GM18909 (cell line): ENCODE results near the gene SLC26A1.

Source experiments
- ATAC-seq: cut with Tn5 transposase; IDR thresholded peaks from one replicate; pipeline ENCODE4 v1.9.1; 2021; ENCODE audit warnings: mild to moderate bottlenecking; ENCODE audit not compliant: unreplicated experiment, poor library complexity

SLC26A1 gene

DNA sequence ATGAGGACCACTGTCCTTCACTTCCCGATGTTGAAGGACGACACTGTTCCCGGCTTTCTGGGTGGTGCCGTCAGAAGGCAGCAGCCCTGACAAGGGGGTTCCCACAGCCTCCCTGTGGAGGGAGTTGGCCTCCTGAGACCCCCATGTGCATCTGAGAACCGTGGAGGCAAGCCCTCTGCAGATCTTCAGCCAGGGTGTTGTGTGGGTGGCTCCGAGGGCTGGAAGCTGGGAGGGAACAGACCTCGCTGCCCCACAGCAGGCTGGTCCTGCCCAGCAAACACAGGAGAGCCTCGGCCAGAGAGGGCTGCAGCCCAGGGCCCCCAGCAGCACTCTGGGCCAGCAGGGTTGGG is 36.0 kb downstream of the SLC26A1 start:
- ATAC-seq, result no peak

GRCh38 chr4:956531-957230 is 36.5 kb downstream of the SLC26A1 start:
- ATAC-seq, result no peak

DNA sequence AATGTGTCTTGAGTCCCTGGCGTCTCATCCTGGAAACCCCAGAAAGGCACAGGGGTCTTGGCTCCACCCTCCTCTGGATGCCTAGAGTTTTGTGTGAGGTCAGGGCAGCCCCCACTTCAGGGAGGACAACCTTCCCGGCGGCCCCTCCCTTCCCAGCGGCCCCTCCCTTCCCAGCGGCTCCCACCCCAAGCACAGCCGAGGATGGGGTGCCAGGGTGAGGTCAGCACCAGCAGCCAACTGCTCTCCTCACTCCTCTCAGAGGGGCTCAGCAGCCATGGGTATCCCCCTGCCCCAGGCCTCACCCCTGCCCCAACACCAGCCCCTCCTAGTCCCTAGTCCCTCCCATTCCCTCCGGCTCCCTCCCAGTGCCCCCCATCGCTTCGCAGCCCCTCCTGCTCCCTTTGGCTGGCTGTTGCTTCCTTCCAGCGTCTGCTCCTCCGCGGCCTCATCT is 37.2 kb downstream of the SLC26A1 start:
- ATAC-seq, result no peak

GRCh38 chr4:955161-955921 is 37.9 kb downstream of the SLC26A1 start:
- ATAC-seq, result no peak

DNA sequence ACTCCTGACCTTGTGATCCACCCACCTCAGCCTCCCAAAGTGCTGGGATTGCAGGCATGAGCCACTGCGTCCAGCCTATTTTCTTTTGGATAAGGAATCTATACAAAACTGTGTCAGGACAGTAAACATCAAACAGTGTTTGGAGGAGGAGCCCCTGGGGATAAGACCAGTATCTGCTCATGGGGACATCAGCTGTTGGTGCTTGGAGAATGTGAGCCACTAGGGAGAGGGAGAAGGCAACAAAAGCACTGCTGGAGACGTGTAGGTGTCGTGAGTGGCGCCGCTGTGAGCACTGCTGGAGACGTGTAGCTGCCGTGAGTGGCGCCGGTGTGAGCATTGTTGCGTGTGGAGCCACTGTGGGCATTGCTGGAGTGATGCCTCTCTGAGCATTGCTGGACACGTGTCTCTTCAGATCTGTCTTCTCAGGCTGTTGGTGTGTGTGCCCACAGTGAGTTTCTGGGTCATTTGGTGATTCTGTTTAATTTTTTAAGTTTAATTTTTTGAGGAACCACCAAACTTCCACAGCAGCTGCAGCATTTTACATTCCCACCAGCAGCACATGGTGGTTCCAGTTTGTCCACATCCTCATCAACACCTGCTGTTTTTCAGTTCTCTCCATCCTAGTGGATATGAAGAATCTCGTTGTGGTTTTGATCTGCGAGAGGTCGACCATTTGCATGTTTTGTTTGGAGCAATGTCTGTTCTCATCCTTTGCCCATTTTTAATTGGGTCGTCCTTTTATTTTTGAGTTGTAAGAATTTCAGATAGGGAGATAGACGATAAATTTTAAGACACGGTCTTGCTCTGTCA is 38.8 kb downstream of the SLC26A1 start:
- no peak for ATAC-seq

DNA sequence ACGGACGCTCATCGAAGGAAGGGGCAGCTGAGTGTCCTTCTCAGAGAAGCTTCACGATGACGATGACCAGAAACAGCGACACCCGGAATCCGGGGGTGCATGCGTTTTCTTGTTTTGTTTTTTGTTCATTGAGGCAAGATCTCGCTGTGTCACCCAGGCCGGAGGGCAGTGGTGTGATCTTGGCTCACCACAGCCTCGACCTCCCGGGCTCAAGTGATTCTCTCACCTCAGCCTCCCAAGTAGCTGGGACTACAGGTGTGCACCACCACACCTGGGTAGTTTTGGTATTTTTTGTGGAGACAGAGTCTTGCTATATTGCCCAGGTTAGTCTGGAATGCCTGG is 39.7 kb downstream of the SLC26A1 start:
- no peak for ATAC-seq

DNA sequence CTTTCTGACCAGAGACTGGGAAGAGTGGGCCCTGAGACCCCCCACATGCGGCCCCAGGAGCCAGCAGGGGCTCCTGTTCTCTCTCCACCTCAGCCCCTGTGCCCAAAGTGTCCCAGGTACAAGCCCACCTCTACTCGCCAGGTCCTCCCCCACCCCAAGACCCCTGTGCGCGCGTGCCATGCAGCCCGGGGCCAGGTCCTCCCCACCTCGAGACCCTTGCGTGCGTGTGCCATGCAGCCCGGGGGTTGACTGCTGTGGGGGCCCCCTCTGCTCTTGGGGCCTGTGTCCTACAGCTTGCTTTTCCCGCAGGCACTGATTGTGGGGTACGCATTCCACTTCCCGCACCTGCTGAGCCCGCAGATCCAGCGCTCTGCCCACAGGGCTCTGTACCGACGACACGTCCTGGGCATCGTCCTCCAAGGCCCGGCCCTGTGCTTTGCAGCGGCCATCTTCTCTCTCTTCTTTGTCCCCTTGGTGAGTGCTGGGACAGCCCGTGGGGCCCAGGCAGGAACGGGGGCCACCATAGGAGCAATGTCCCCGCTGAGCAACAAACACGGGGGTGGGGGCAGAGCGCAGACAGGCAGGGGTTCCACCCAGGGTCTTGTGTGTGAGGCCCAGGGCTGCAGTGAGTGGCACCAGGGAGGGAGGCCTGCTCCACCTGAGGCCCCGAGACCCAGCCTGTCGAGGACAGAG is 40.2 kb downstream of the SLC26A1 start:
- no peak for ATAC-seq

DNA sequence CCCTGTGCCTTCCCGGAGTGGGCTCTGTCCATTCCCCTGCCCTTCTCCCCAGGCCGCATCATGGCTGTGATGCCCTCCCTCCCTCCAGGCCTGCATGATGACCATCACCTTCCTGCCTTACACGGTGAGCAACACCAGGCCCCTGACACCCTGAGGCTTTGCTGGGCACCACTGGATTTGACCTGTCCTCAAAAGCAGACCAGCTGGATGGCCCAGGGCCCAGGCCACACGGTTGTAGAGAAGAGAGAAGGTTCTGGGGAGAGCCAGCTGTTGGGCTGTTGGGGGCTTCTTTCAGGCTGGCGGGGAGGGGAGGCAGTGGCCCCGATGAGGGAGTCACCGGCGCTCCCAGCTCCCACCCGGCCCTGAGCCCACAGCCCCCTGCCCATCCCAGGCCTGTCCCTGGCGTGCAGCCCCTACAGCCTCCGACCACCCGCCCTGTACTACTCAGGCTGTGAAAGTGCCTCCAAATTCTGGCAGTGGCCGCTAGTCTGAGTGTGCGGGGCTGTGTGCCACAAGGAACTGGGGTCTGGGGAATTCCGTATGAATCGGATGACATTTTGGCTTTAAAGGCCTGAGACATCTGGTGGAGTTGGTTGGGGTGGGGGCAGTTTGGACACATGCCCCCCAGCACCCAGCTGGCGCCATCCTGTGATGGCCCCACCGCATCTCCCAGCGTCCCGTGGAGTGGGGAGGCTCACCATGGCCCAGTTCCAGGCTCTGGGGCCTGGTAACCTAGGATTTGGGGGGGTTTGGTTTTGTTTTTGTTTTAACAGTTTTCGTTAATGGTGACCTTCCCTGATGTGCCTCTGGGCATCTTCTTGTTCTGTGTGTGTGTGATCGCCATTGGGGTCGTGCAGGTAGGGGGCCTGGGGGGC is 41.4 kb downstream of the SLC26A1 start:
- no peak for ATAC-seq

DNA sequence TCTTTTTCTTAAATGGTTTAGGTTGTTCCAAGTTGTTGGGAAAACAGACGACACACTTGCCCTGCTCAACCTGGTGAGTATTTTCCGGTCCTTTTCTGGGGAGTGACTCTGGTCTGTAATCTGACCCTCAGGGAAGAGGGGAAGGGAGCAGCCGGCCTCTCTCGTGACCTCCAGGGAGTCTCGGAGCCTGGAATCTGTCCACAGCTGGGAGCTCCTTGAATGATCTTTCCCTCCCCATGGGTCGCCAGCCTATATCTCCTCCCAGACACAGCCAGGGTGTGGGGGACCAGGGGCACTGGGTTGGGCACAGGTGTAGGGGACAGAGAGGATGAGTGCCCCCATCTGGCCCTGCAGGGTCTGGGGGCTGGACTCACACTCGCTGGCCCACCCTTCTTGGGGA is 42.0 kb downstream of the SLC26A1 start:
- no peak for ATAC-seq

DNA sequence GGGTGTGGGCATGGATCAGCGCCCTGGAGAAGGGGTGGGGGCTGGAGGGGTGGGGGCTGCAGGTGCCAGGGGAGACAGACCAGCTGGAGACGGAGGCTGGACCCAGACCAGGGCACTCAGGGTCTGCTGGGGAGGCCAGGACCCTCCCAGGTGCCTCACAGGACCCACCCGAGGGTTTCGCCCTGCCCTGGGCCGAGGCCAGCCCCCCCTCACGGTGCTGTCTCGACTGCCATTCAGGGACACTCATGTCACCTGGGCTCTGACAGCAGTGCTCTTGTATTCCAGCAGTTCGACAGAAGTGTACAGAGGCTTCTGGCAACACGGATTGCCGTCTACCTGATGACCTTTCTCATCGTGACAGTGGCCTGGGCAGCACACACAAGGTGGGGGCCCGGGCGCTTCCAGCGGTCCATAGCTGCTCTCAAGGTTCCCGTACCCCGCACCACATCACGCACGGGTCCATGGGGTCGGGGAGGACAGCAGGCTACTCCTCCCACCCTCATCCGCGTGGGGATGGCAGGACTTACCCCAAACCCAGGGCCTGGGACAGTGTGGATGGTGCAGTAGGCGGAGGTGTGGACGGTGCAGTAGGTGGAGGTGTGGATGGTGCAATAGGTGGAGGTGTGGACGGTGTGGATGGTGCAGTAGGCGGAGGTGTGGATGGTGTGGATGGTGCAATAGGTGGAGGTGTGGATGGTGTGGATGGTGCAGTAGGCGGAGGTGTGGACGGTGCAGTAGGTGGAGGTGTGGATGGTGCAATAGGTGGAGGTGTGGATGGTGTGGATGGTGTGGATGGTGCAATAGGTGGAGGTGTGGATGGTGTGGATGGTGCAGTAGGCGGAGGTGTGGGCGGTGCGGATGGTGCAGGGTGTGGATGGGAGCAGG is 42.8 kb downstream of the SLC26A1 start:
- ATAC-seq, result no peak

DNA sequence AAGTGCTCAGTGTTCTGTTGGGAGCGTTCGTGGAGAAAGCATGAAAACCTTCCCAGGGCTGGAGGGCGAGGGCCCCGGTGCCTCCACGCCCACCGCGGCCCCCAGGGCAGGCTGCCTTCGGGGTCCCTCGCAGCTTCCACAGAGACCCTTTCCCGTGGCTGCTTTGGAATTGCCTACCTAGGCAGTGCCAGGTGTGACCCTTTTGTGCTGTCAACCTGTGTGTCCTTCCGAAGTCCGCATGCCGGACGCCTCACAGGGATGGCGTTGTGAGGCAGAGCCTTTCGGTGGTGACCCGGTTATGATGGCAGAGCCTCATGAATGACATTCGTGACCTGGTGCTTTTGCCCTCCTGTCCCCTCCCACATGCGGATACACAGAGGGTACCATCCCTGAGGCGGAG is 43.5 kb downstream of the SLC26A1 start:
- ATAC-seq, result no peak

GRCh38 chr4:948936-949300 is 44.3 kb downstream of the SLC26A1 start:
- no peak for ATAC-seq

- no peak for ATAC-seq
These were observed 44.9 kb downstream of the SLC26A1 start for GRCh38 chr4:948101-948935.

- no peak for ATAC-seq
These were observed 45.7 kb downstream of the SLC26A1 start for GRCh38 chr4:947491-947971.

DNA sequence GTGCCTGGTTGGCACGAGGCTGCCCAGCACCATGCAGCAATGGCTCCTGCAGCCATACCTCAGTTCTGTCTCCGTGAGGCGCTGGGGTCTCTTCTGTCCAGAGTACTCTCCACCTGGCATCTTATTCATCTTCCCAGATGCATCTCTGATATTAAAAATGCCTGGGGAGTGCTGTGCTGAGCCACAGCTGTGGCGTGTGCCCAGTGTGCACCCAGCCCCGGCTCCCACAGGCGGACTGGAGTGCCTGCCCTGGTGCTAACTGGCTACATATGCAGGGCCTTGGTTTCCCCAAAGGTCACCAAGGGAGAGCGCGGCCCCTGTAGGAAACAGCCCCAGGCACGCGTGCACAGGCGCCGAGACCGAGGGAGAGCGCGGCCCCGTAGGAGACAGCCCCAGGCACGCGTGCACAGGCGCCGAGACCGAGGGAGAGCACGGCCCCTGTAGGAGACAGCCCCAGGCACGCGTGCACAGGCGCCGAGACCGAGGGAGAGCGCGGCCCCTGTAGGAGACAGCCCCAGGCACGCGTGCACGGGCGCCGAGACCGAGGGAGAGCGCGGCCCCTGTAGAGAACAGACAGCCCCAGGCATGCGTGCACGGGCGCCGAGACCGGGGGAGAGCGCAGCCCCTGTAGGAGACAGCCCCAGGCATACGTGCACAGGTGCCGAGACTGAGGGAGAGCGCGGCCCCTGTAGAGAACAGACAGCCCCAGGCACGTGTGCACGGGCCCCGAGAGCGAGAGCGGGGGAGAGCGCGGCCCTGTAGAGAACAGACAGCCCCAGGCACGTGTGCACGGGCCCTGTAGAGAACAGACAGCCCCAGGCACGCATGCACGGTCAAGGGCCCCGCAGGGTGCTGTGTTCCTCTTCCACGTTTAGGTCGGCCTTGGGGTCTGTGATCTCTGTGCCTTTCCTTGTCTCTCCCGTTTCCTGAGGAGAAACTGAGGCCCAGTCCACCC is 46.4 kb downstream of the SLC26A1 start:
- no peak for ATAC-seq

GRCh38 chr4:946103-946450 is 47.1 kb downstream of the SLC26A1 start:
- no peak for ATAC-seq
